ENCODE measurements around the gene LRRC71. TPM values are rescaled to one million over a fixed set of nuclear protein-coding genes. Genes with fewer than 3 reads are reported as not detected.

LRRC71 gene
- total RNA-seq, 1 experiment from 2014 or later, result not detected

- ChIA-PET CTCF (interaction anchor here (0.6 to 17.6 kb wide), 9 partner anchors 7 to 212 kb away, joined by 3 to 363 read pairs (median 4); partner anchors contain the start of gene LRRC71), POLR2A (interaction anchor here (1.0 kb wide), 1 partner anchor 174 kb away, joined by 4 read pairs; the partner anchor contains the start of genes ISG20L2 and METTL25B)
- Mint-ChIP-seq H3K27me3 (ENCODE audit: insufficient read depth, unreplicated experiment) (no peaks in the 10 kb centered on the region), H3K36me3 (ENCODE audit: insufficient read depth, unreplicated experiment) (no peaks in the 10 kb centered on the region), H3K4me1 (ENCODE audit: insufficient read depth, unreplicated experiment) (peaks cover 21% of the 10 kb centered on the region), H3K9me3 (ENCODE audit: unreplicated experiment) (no peaks in the 10 kb centered on the region), H3K27ac (ENCODE audit: low read depth, unreplicated experiment) (no peak overlapping the region), H3K4me3 (ENCODE audit: unreplicated experiment) (no peak overlapping the region)
- no peak for DNase-seq (ENCODE audit: unreplicated experiment)
- intact Hi-C loops (cut with micrococcal nuclease), result no loop called here
- TF ChIP-seq CTCF (IDR thresholded peaks at IDR 0.05; ENCODE audit: unreplicated experiment), result no peak
- no TSS peak for BruUV-seq (replicated peaks)
Observed at GRCh38 chr1:156901966-156902915, 18.2 kb upstream of the LRRC71 start.

GRCh38 chr1:156903328-156904091 is 16.9 kb upstream of the LRRC71 start:
- no peaks in the 10 kb centered on the region for H3K9me3 Mint-ChIP-seq (ENCODE audit: unreplicated experiment)
- ChIA-PET CTCF (interaction anchor here (1.0 to 6.4 kb wide), 3 partner anchors 13 to 64 kb away, joined by 3 to 45 read pairs (median 4); no protein-coding TSS in a partner anchor), POLR2A (no interaction called here)
- no peak for TF ChIP-seq CTCF (IDR thresholded peaks at IDR 0.05; ENCODE audit: unreplicated experiment)
- peaks cover 16% of the 10 kb centered on the region for H3K4me1 Mint-ChIP-seq (ENCODE audit: insufficient read depth, unreplicated experiment)
- BruUV-seq (replicated peaks), result no TSS peak
- H3K4me3 Mint-ChIP-seq (ENCODE audit: unreplicated experiment), result no peak overlapping the region
- H3K27me3 Mint-ChIP-seq (ENCODE audit: insufficient read depth, unreplicated experiment), result no peaks in the 10 kb centered on the region
- no peaks in the 10 kb centered on the region for H3K36me3 Mint-ChIP-seq (ENCODE audit: insufficient read depth, unreplicated experiment)
- intact Hi-C loops (cut with micrococcal nuclease), result no loop called here
- no peak overlapping the region for H3K27ac Mint-ChIP-seq (ENCODE audit: low read depth, unreplicated experiment)
- no peak for DNase-seq (ENCODE audit: unreplicated experiment)

- Mint-ChIP-seq H3K4me1 (ENCODE audit: insufficient read depth, unreplicated experiment) (peaks cover 9% of the 10 kb centered on the region), H3K4me3 (ENCODE audit: unreplicated experiment) (no peak overlapping the region), H3K27me3 (ENCODE audit: insufficient read depth, unreplicated experiment) (no peaks in the 10 kb centered on the region), H3K9me3 (ENCODE audit: unreplicated experiment) (no peaks in the 10 kb centered on the region), H3K27ac (ENCODE audit: low read depth, unreplicated experiment) (no peak overlapping the region), H3K36me3 (ENCODE audit: insufficient read depth, unreplicated experiment) (no peaks in the 10 kb centered on the region)
- intact Hi-C loops (cut with micrococcal nuclease), result no loop called here
- DNase-seq (ENCODE audit: unreplicated experiment), result no peak
- TF ChIP-seq CTCF (IDR thresholded peaks at IDR 0.05; ENCODE audit: unreplicated experiment), result no peak
- BruUV-seq (replicated peaks), result no TSS peak
- POLR2A ChIA-PET, result no interaction called here
- CTCF ChIA-PET, result interaction anchor here (1.0 to 6.4 kb wide), 2 partner anchors 14 to 24 kb away, joined by 4 to 45 read pairs; no protein-coding TSS in a partner anchor
Observed at GRCh38 chr1:156904187-156904959, 16.1 kb upstream of the LRRC71 start.
